SU-DHL-6 (cell line): Measurements from ENCODE around the gene GOLGA6L1.

Experiments
- EZH2phosphoT487 ChIP-seq: fragments of 200-600 bp; sonication (generic), shearing (Covaris generic); conservative IDR thresholded peaks from 2 replicates; pipeline ENCODE4 v1.6.1; 2018; ENCODE audit warnings: mild to moderate bottlenecking, antibody characterized with exemption, low read length, moderate library complexity, mixed read lengths
- TF ChIP-seq, protein P1 (sequence below): fragments of 200-600 bp; sonication (generic); IDR thresholded peaks from one replicate; pipeline ENCODE4 v1.5.1; 2017; ENCODE audit warnings: antibody characterized with exemption, mild to moderate bottlenecking, low read length, moderate library complexity; ENCODE audit not compliant: insufficient read depth, poor library complexity, severe bottlenecking

- TF ChIP-seq, protein P1, sequence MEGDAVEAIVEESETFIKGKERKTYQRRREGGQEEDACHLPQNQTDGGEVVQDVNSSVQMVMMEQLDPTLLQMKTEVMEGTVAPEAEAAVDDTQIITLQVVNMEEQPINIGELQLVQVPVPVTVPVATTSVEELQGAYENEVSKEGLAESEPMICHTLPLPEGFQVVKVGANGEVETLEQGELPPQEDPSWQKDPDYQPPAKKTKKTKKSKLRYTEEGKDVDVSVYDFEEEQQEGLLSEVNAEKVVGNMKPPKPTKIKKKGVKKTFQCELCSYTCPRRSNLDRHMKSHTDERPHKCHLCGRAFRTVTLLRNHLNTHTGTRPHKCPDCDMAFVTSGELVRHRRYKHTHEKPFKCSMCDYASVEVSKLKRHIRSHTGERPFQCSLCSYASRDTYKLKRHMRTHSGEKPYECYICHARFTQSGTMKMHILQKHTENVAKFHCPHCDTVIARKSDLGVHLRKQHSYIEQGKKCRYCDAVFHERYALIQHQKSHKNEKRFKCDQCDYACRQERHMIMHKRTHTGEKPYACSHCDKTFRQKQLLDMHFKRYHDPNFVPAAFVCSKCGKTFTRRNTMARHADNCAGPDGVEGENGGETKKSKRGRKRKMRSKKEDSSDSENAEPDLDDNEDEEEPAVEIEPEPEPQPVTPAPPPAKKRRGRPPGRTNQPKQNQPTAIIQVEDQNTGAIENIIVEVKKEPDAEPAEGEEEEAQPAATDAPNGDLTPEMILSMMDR: no peak
- TF ChIP-seq EZH2phosphoT487: no peak
Observed at GRCh38 chr15:23083115-23083514, 53.5 kb downstream of the GOLGA6L1 start.
